Ectodermal cell (in vitro differentiated cells): ENCODE measurements around the gene C19orf85.
"Not testable (repeated sequence)": the region's sequence is repeated elsewhere in the genome, so short reads cannot be mapped to it uniquely, and the experiment has no call there.

Experiments used
- H3K27ac ChIP-seq: 2 replicates; pipeline ENCODE4 v1.7.0; 2013; ENCODE audit warnings: mild to moderate bottlenecking, low read depth, low read length; ENCODE audit not compliant: insufficient read depth, poor library complexity, severe bottlenecking
- H3K27me3 ChIP-seq: 2 replicates; pipeline ENCODE4 v1.7.0; 2013; ENCODE audit warnings: mild to moderate bottlenecking, low read length; ENCODE audit not compliant: insufficient read depth, control insufficient read depth, poor library complexity, severe bottlenecking
- H3K36me3 ChIP-seq: one replicate; pipeline ENCODE4 v1.7.0; 2013; ENCODE audit warnings: low read length; ENCODE audit not compliant: control insufficient read depth, insufficient read depth
- H3K4me1 ChIP-seq: one replicate; pipeline ENCODE4 v1.7.0; 2013; ENCODE audit warnings: low read length; ENCODE audit not compliant: control insufficient read depth, insufficient read depth
- H3K4me3 ChIP-seq: 2 replicates; pipeline ENCODE4 v1.7.0; 2013; ENCODE audit warnings: low read depth, low read length, control low read depth; ENCODE audit not compliant: insufficient read depth
- H3K9me3 ChIP-seq: 2 replicates; pipeline ENCODE4 v1.7.0; 2013; ENCODE audit warnings: mild to moderate bottlenecking, low read length, moderate library complexity; ENCODE audit not compliant: control insufficient read depth
- WGBS, 2 experiments: methylation state at CpG; one replicate each; pipeline ENCODE4 v1.1.7; 2013; ENCODE audit warnings: missing lambda C conversion rate in 2 of 2; 5-methylcytosine and 5-hydroxymethylcytosine counted together

Gene C19orf85

GRCh38 chr19:55496820-55497219 lies 32.3 kb upstream of the C19orf85 start:
- not testable (repeated sequence) for H3K27me3 ChIP-seq, H3K36me3 ChIP-seq, H3K4me3 ChIP-seq, H3K27ac ChIP-seq, H3K9me3 ChIP-seq, H3K4me1 ChIP-seq
- 80 to 82% methylated on average over 10 of the region's 10 CpGs for WGBS, 2 experiments

- Histone ChIP-seq H3K4me3 (no peak overlapping the region), H3K36me3 (no peaks in the 10 kb centered on the region), H3K27ac (no peak overlapping the region), H3K9me3 (no peaks in the 10 kb centered on the region), H3K27me3 (no peaks in the 10 kb centered on the region), H3K4me1 (no peaks in the 10 kb centered on the region)
- WGBS, 2 experiments = 75 to 76% methylated on average over 11 of the region's 11 CpGs
These were observed 31.2 kb upstream of the C19orf85 start for GRCh38 chr19:55495646-55496349.

- peaks cover 4% of the 10 kb centered on the region for H3K4me1 ChIP-seq
- no peaks in the 10 kb centered on the region for H3K27me3 ChIP-seq
- no peaks in the 10 kb centered on the region for H3K36me3 ChIP-seq
- no peak overlapping the region for H3K4me3 ChIP-seq
- 81 to 83% methylated on average over 22 of the region's 22 CpGs for WGBS, 2 experiments
- H3K27ac ChIP-seq = no peak overlapping the region
- no peaks in the 10 kb centered on the region for H3K9me3 ChIP-seq
These were observed 29.7 kb upstream of the C19orf85 start for GRCh38 chr19:55494172-55494761.

GRCh38 chr19:55493645-55494171 lies 29.2 kb upstream of the C19orf85 start:
- no peak overlapping the region for H3K4me3 ChIP-seq
- H3K36me3 ChIP-seq = no peaks in the 10 kb centered on the region
- WGBS, 2 experiments = 89 to 92% methylated on average over 33 to 36 of the region's 38 CpGs
- H3K9me3 ChIP-seq = no peaks in the 10 kb centered on the region
- H3K4me1 ChIP-seq = peaks cover 8% of the 10 kb centered on the region
- no peak overlapping the region for H3K27ac ChIP-seq
- H3K27me3 ChIP-seq = no peaks in the 10 kb centered on the region

- Histone ChIP-seq H3K4me1 (peaks cover 12% of the 10 kb centered on the region), H3K27me3 (no peaks in the 10 kb centered on the region), H3K36me3 (no peaks in the 10 kb centered on the region), H3K27ac (no peak overlapping the region), H3K4me3 (no peak overlapping the region), H3K9me3 (no peaks in the 10 kb centered on the region)
- 87 to 88% methylated on average over 18 of the region's 18 CpGs for WGBS, 2 experiments
These were observed 28.6 kb upstream of the C19orf85 start for GRCh38 chr19:55493052-55493644.

GRCh38 chr19:55492362-55492944 lies 27.9 kb upstream of the C19orf85 start:
- H3K4me3 ChIP-seq = no peak overlapping the region
- no peaks in the 10 kb centered on the region for H3K9me3 ChIP-seq
- H3K4me1 ChIP-seq = peaks cover 18% of the 10 kb centered on the region
- no peaks in the 10 kb centered on the region for H3K36me3 ChIP-seq
- WGBS, 2 experiments = 86 to 87% methylated on average over 12 of the region's 12 CpGs
- no peak overlapping the region for H3K27ac ChIP-seq
- no peaks in the 10 kb centered on the region for H3K27me3 ChIP-seq

- Histone ChIP-seq H3K27me3 (no peaks in the 10 kb centered on the region), H3K9me3 (no peaks in the 10 kb centered on the region), H3K4me1 (peaks cover 25% of the 10 kb centered on the region), H3K27ac (no peak overlapping the region), H3K36me3 (no peaks in the 10 kb centered on the region), H3K4me3 (no peak overlapping the region)
- WGBS, 2 experiments = 88% methylated on average over 24 of the region's 24 CpGs
These were observed 27.2 kb upstream of the C19orf85 start for GRCh38 chr19:55491546-55492360.

- H3K36me3 ChIP-seq = no peaks in the 10 kb centered on the region
- H3K9me3 ChIP-seq = no peaks in the 10 kb centered on the region
- H3K4me3 ChIP-seq = no peak overlapping the region
- H3K27me3 ChIP-seq = no peaks in the 10 kb centered on the region
- H3K27ac ChIP-seq = no peak overlapping the region
- WGBS, 2 experiments = 86 to 87% methylated on average over 52 of the region's 52 CpGs
- H3K4me1 ChIP-seq = peaks cover 35% of the 10 kb centered on the region
These were observed 26.2 kb upstream of the C19orf85 start for GRCh38 chr19:55490478-55491432.
